Measurements from ENCODE around the gene ZNF311. TPM values are rescaled to one million over a fixed set of nuclear protein-coding genes. Genes with fewer than 3 reads are reported as not detected.

ZNF311 gene
- total RNA-seq: not detected

GRCh38 chr6:29005183-29005885, at the start of gene ZNF311:
Gene ZNF311, minus strand, starts transcription at chr6:29005315. Its CDS starts 1,361 bp downstream, at chr6:29003954.
- no peak for DNase-seq

- DNase-seq: no peak
These were observed 46.6 kb upstream of the ZNF311 start for GRCh38 chr6:29051680-29052079.

- DNase-seq: no peak
These were observed 40.0 kb upstream of the ZNF311 start, which contains the start of gene OR2W1 for GRCh38 chr6:29045075-29045474. Gene OR2W1, minus strand, starts transcription at chr6:29045175. Its CDS starts 0 bp downstream, at chr6:29045175.

GRCh38 chr6:29035951-29036350, 30.8 kb upstream of the ZNF311 start:
- no peak for DNase-seq

- no peak for DNase-seq
These were observed 23.7 kb upstream of the ZNF311 start for GRCh38 chr6:29028821-29029220.

GRCh38 chr6:29025927-29026585, 20.9 kb upstream of the ZNF311 start:
- DNase-seq: no peak

- no peak for DNase-seq
These were observed 16.3 kb upstream of the ZNF311 start for GRCh38 chr6:29021434-29021833.

GRCh38 chr6:29019629-29020028, 14.5 kb upstream of the ZNF311 start:
- no peak for DNase-seq

GRCh38 chr6:29017428-29017802, 12.3 kb upstream of the ZNF311 start:
- DNase-seq: no peak

GRCh38 chr6:29016559-29017427, 11.7 kb upstream of the ZNF311 start:
- peak; percentile 81 for DNase-seq

- no peak for DNase-seq
These were observed 9.9 kb upstream of the ZNF311 start for GRCh38 chr6:29014729-29015608.

- peak; percentile 13 for DNase-seq
These were observed 6.2 kb upstream of the ZNF311 start for GRCh38 chr6:29011276-29011734.

- no peak for DNase-seq
These were observed 4.2 kb upstream of the ZNF311 start for GRCh38 chr6:29009358-29009757.

GRCh38 chr6:29008089-29008488, 3.0 kb upstream of the ZNF311 start:
- no peak for DNase-seq

GRCh38 chr6:28996844-28997510, 8.1 kb downstream of the ZNF311 start:
- no peak for DNase-seq

- DNase-seq: no peak
These were observed 9.9 kb downstream of the ZNF311 start for GRCh38 chr6:28995093-28995650.

GRCh38 chr6:28988536-28989311, 16.4 kb downstream of the ZNF311 start:
- peak; percentile 55 for DNase-seq

- DNase-seq: no peak
These were observed 19.5 kb downstream of the ZNF311 start for GRCh38 chr6:28985462-28986164.

GRCh38 chr6:28983838-28984237, 21.3 kb downstream of the ZNF311 start:
- no peak for DNase-seq

Measured in effector CD4-positive, alpha-beta T cell (primary cell).